ENCODE data around the gene RBM4B.

GRCh38 chr11:66697988-66698387 lies 20.3 kb upstream of the RBM4B start:
- no peak for TF ChIP-seq CTCF (conservative IDR thresholded peaks at IDR 0.05; ENCODE audit: low read length)
- TF ChIP-seq EZH2phosphoT487 (IDR thresholded peaks at IDR 0.05; ENCODE audit: borderline replicate concordance, low read depth, low read length): no peak

Data from OCI-LY7 (cell line).